Activated naive CD8-positive, alpha-beta T cell treated with anti-CD3 and anti-CD28 coated beads, Interleukin-2, amount 50 U/mL, for 24 hours (primary cell): ENCODE results near the gene NUTM2F.
"Not testable (repeated sequence)": the region's sequence is repeated elsewhere in the genome, so short reads cannot be mapped to it uniquely, and the experiment has no call there.

Source experiments
- ATAC-seq: fragments of 150-1000 bp; cut with Tn5 transposase; one replicate; pipeline ENCODE4 v1.10.0; 2021
- DNase-seq: peaks from one replicate; pipeline ENCODE4 v3.0.0; 2021
- H3K27ac Mint-ChIP-seq: one replicate; pipeline ENCODE4 v1.8.0; 2021; ENCODE audit warnings: mild to moderate bottlenecking, mixed read lengths
- H3K27me3 Mint-ChIP-seq: one replicate; pipeline ENCODE4 v1.8.0; 2021; ENCODE audit warnings: mixed read lengths
- H3K36me3 Mint-ChIP-seq: one replicate; pipeline ENCODE4 v1.8.0; 2021; ENCODE audit warnings: low read depth, mixed read lengths
- H3K4me1 Mint-ChIP-seq: one replicate; pipeline ENCODE4 v1.8.0; 2021; ENCODE audit warnings: mixed read lengths
- H3K4me3 Mint-ChIP-seq: one replicate; pipeline ENCODE4 v1.8.0; 2021; ENCODE audit warnings: mild to moderate bottlenecking, moderate library complexity, mixed read lengths
- H3K9me3 Mint-ChIP-seq: one replicate; pipeline ENCODE4 v1.8.0; 2021; ENCODE audit warnings: mixed read lengths

Gene NUTM2F, protein sequence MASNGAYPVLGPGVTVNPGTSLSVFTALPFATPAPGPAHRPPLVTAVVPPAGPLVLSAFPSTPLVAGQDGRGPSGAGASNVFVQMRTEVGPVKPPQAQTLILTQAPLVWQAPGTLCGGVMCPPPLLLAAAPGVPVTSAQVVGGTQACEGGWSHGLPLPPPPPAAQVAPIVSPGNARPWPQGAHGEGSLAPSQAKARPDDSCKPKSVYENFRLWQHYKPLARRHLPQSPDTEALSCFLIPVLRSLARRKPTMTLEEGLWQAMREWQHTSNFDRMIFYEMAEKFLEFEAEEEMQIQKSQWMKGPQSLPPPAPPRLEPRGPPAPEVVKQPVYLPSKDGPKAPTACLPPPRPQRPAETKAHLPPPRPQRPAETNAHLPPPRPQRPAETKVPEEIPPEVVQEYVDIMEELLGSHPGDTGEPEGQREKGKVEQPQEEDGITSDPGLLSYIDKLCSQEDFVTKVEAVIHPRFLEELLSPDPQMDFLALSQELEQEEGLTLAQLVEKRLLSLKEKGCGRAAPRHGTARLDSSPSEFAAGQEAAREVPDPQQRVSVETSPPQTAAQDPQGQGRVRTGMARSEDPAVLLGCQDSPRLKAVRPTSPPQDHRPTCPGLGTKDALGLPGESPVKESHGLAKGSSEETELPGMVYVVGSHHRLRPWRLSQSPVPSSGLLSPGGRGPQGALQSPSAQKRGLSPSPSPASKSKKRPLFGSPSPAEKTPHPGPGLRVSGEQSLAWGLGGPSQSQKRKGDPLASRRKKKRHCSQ

DNA sequence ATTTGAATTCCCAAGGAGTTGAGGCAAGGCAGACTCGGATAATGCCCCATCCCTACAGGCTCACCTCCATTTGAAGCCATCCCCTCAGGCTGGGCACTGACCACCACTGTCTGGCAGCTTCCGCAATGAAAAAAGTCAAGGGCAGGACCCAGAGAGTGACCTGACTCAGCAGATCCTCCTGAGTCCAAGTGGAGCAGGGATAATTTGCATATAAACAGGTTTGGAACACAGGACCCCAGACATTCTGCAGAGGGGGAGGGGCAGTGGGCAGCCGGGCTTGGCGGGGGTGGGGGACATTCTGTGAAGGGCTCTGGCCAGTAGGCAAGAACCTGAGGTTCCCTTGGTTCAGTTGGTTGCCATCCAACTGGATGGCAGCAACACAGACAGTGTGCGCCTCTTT is at the start of gene NUTM2F:
Gene NUTM2F (minus strand): TSS at position 101 of the 400 bp plus-strand sequence. CDS start 21 bp downstream, at position 80.
- H3K36me3 Mint-ChIP-seq, H3K27me3 Mint-ChIP-seq, H3K4me3 Mint-ChIP-seq, ATAC-seq, H3K27ac Mint-ChIP-seq, H3K9me3 Mint-ChIP-seq, H3K4me1 Mint-ChIP-seq, DNase-seq: not testable (repeated sequence)

DNA sequence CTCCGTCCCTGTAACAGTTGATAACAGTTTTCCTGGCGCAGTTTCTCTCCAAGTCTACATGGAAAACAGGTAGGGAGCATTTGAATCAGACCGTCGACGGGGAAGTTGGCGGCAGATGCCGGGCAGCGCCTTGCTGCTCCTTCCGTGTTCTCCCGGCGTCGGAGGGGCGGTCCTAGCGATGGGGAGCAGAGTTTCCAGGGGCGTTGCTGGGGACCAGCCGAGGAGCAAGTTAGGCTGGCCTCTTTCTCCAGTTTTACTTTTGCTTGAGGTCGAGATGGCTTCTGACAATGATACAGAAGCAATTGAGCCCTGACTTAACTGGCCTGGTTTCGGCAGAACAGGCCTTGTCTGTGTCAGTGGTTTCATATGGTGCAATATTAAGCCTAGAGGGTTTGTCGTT is 46.8 kb upstream of the NUTM2F start:
- peak; percentile 14 for DNase-seq
- H3K36me3 Mint-ChIP-seq, H3K9me3 Mint-ChIP-seq, H3K27me3 Mint-ChIP-seq: not testable (repeated sequence)
- peak; percentile 76 for ATAC-seq
- peak overlapping the region; percentile 87 for H3K4me3 Mint-ChIP-seq
- peak overlapping the region; percentile 89 for H3K27ac Mint-ChIP-seq
- peaks cover 12% of the 10 kb centered on the region for H3K4me1 Mint-ChIP-seq

DNA sequence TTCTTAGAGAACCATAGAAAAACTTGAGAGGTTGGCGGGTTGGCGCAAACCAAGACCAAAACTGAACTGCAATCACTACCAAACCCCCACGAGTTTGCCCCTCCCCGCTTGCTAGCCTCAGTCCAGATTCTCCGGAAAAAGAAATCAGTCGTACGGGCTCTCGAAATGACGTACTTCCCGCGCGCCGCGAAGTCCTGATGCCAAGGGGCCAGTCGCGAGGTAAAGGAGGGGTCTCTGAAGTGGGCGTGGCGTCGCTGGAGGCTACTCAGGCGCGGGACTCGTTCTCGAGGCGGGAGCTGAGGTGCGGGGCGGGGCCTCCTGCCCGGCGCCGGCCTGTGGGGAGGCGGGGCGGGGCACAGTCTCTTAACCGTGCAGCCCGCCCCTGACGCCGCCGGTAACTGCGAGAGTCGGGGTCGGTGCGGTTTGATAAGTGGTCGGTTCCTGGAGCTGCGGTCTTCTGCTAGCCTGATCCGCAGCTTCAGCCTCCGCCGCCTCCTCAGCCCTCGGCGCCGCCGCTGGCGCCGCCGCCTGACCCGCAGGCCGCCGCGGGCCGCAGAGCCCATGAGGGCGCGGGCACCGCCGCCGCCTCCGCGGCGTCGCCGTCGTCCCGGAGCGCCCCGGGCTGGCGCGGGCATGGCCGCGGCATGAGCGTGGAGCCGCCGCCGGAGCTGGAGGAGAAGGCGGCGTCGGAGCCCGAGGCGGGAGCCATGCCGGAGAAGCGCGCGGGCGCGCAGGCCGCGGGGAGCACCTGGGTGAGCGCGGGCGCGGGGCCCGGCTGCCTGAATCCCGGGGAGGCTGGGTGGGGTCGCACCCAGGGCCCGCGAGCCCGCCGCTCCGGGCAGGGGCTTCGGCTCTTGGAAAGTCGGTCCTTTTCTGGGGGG is 46.0 kb upstream of the NUTM2F start:
- Mint-ChIP-seq H3K4me1 (peaks cover 12% of the 10 kb centered on the region), H3K27ac (peak overlapping the region; percentile 89), H3K4me3 (peak overlapping the region; percentile 87)
- not testable (repeated sequence) for H3K27me3 Mint-ChIP-seq, H3K36me3 Mint-ChIP-seq, H3K9me3 Mint-ChIP-seq
- peak; percentile 89 for DNase-seq
- peak; percentile 93 for ATAC-seq

- ATAC-seq, H3K36me3 Mint-ChIP-seq, H3K27me3 Mint-ChIP-seq, DNase-seq, H3K9me3 Mint-ChIP-seq: not testable (repeated sequence)
- Mint-ChIP-seq H3K27ac (peak overlapping the region; percentile 75), H3K4me3 (peak overlapping the region; percentile 77), H3K4me1 (peaks cover 12% of the 10 kb centered on the region)
Observed at GRCh38 chr9:94373779-94374175, 45.3 kb upstream of the NUTM2F start.

DNA sequence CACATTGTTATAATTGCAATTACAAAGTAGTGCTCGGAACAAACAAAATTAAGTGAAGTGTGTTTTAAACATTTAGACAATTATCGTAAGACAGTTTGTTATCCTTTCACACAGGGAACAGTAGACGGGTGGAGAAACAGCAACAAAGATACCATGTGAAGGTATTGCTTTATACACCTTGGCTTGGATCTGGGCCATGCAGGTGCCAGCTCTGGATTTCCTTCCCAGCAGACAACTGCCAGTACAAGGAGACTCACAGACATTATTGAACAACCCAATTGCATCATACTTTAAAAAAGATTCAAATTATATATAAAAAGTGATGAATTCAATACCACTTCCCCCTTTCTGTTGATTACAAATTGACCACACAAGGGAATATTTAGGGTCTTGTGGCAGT is 41.8 kb upstream of the NUTM2F start:
- H3K4me3 Mint-ChIP-seq, DNase-seq, H3K4me1 Mint-ChIP-seq, H3K9me3 Mint-ChIP-seq, H3K36me3 Mint-ChIP-seq, H3K27ac Mint-ChIP-seq, ATAC-seq, H3K27me3 Mint-ChIP-seq: not testable (repeated sequence)

GRCh38 chr9:94364093-94364614 is 35.7 kb upstream of the NUTM2F start:
- H3K27me3 Mint-ChIP-seq, H3K27ac Mint-ChIP-seq, H3K4me1 Mint-ChIP-seq, H3K4me3 Mint-ChIP-seq, H3K9me3 Mint-ChIP-seq, ATAC-seq, DNase-seq, H3K36me3 Mint-ChIP-seq: not testable (repeated sequence)

GRCh38 chr9:94357158-94357557 is 28.7 kb upstream of the NUTM2F start:
- H3K4me3 Mint-ChIP-seq, DNase-seq, H3K4me1 Mint-ChIP-seq, H3K27ac Mint-ChIP-seq, ATAC-seq, H3K36me3 Mint-ChIP-seq, H3K27me3 Mint-ChIP-seq, H3K9me3 Mint-ChIP-seq: not testable (repeated sequence)

- not testable (repeated sequence) for H3K9me3 Mint-ChIP-seq, DNase-seq, ATAC-seq, H3K27ac Mint-ChIP-seq, H3K4me1 Mint-ChIP-seq, H3K27me3 Mint-ChIP-seq, H3K36me3 Mint-ChIP-seq, H3K4me3 Mint-ChIP-seq
Observed at GRCh38 chr9:94351901-94352723, 23.7 kb upstream of the NUTM2F start.

DNA sequence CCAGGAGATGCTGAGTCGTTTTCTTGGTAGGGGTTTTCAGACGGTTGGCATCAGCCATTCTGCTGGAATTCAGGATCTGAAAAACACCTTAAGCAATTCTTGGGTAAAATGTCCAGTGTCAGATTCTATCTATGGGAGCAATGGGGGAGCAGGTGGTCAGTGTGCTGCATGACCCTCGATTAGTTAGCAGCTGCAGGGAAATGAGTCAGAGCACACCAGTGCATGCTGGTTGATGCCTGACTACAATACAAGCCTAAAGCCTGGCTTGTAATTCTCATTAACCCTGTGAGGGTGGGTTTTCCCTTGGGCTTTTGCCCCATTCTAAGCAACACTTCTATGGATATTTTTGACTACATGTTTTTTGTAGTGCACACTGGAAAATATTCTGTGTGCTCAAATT is 20.3 kb upstream of the NUTM2F start:
- not testable (repeated sequence) for H3K27me3 Mint-ChIP-seq, ATAC-seq, H3K4me3 Mint-ChIP-seq, DNase-seq, H3K27ac Mint-ChIP-seq, H3K9me3 Mint-ChIP-seq, H3K4me1 Mint-ChIP-seq, H3K36me3 Mint-ChIP-seq

DNA sequence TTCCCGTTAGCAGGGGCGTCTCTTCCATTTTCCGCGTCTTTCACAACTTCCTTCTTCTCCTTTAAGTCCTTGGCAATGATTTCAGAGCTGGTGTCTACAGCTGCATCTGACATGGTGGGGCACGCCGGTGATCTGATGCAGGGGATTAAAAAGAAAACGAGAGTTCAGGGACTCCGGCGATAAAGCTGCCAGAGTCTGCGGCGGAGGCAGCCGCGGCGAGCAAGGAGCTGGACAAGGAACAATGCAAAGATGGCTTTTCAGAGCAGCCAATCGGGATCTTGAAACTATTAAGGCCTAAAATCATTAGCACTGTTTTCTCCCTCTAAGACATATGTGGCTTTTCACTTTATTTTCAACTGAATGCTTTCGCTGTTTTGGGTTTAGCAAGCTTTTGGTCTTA is 19.0 kb upstream of the NUTM2F start:
- DNase-seq, H3K4me3 Mint-ChIP-seq, ATAC-seq, H3K9me3 Mint-ChIP-seq, H3K27me3 Mint-ChIP-seq, H3K36me3 Mint-ChIP-seq, H3K4me1 Mint-ChIP-seq: not testable (repeated sequence)
- H3K27ac Mint-ChIP-seq: peak overlapping the region; percentile 41

GRCh38 chr9:94341703-94342102 is 13.3 kb upstream of the NUTM2F start:
- not testable (repeated sequence) for H3K27me3 Mint-ChIP-seq, H3K36me3 Mint-ChIP-seq, DNase-seq, H3K9me3 Mint-ChIP-seq, H3K4me1 Mint-ChIP-seq, H3K4me3 Mint-ChIP-seq, H3K27ac Mint-ChIP-seq
- peak; percentile 33 for ATAC-seq

DNA sequence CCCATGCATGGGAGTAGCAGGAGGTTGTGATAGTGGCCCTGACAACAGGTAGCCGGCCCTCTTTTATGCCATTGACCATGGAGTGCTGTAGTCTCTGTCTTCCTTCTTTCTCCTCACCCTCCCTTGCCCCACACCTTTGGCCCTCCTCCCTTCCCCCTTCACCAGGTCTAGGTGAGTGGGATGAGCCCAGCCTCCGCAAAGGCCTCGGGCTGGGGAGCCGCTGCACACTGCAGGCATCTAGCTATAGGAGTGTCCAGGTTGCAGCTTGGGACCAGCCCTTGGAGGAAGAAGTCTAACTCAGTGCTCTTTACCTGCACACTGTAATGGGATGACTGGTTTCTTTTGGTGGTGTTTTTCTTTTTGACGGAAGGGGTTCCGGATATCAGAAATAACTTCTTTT is 12.3 kb upstream of the NUTM2F start:
- not testable (repeated sequence) for H3K9me3 Mint-ChIP-seq, H3K4me3 Mint-ChIP-seq, DNase-seq, H3K27me3 Mint-ChIP-seq, H3K4me1 Mint-ChIP-seq, H3K36me3 Mint-ChIP-seq, ATAC-seq, H3K27ac Mint-ChIP-seq

GRCh38 chr9:94339657-94340056 is 11.2 kb upstream of the NUTM2F start:
- not testable (repeated sequence) for H3K4me3 Mint-ChIP-seq, H3K36me3 Mint-ChIP-seq, H3K9me3 Mint-ChIP-seq, DNase-seq, ATAC-seq, H3K4me1 Mint-ChIP-seq, H3K27me3 Mint-ChIP-seq, H3K27ac Mint-ChIP-seq

DNA sequence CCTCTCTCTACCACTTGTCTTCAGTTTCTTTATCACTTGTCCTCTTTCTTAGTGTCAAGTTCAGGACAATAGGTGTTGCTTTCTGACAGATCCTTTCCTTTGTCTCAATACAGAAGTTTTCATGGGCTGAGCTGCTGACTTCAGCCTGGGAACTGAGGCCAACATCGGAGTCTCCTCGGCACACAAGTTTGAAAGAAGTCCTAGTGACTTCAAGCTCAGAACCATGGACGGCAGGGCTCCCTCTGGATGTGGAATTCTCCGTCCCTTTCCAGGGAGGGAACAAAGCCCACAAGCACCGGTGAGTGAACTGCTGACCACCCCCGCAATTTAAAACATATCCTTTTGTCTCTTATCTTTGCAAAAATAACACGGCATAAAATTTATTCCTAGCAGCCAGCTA is 10.3 kb upstream of the NUTM2F start:
- not testable (repeated sequence) for DNase-seq, H3K27me3 Mint-ChIP-seq, H3K4me3 Mint-ChIP-seq, H3K4me1 Mint-ChIP-seq, H3K27ac Mint-ChIP-seq, ATAC-seq, H3K36me3 Mint-ChIP-seq, H3K9me3 Mint-ChIP-seq
